Left cardiac atrium (tissue), 4 donors: Measurements from ENCODE around the gene MPC1L. TPM values are rescaled to one million over a fixed set of nuclear protein-coding genes. Genes with fewer than 3 reads are reported as not detected.
A peak's percentile ranks its signal among the peaks of the same experiment; 100 is the strongest.

Experiments used
- ATAC-seq, 2 donors: fragments of 200-7000 bp; cut with Tn5 transposase; one replicate each; pipeline ENCODE4 v1.9.1; 2020; ENCODE audit warnings: mild to moderate bottlenecking in 2 of 2, moderate library complexity in 2 of 2
- DNase-seq: peaks from one replicate; pipeline ENCODE4 v3.0.0-alpha.2; 2020
- intact Hi-C, 2 donors: fragments of 100-400 bp; cut with DNase I; formaldehyde crosslinking; loops; one replicate each; pipeline versions ENCODE4 v1.14.1 to v1.15.1; 2022 to 2023
- total RNA-seq, 2 donors: library from RNA; stranded (reverse); fragmentation: NEBNext Ultra II Directional; extraction: Animal tissue kit (Norgen Biotek cat#: 25700); gene quantifications; one replicate each; pipeline ENCODE4 v1.2.1, GENCODE V29; 2021
- donor health status: DM: no; HTN: yes; CAD: no.
- donor health status: DM: no; HTN: yes; CAD: no; lungs with severe emphysema.
- donor health status: DM: yes; HTN: yes; CAD: no.
- donor health status: Dilated cardiomyopathy.

The MPC1L gene
- total RNA-seq, 2 donors from 2014 or later = not detected

DNA sequence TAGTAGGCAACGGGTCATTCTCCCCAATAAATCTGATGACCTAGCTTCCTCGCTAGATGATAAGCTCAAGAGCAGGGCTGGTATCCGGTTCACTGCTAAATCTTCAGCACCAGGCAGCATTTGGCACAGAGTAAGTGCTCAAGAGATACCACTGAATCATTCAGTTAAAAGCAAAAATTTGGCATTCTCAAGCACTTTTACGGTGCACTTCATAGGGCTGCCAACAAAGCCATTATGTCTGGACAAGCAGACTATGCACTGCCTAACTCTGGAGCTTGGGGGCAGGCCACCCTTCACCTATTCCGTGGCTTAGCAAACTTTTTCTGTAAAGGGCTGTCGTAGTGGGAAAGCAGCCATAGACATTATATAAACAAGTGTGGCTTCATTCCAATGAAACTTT lies 47.9 kb downstream of the MPC1L start:
- intact Hi-C loops = no loop called here
- peak; percentile 71 to 83 for ATAC-seq
- no peak for DNase-seq

Other genes starting within 250 kb of the MPC1L start
- gene ATP6AP2, start 42.5 kb upstream of the MPC1L start, total RNA-seq = 10 to 100 TPM; 58.8 to 59.9 TPM
- 1 to 10 TPM; 6.7 to 8.2 TPM for gene CXorf38, start 24.1 kb downstream of the MPC1L start, total RNA-seq
- gene MED14, start 112.1 kb downstream of the MPC1L start, total RNA-seq = 10 to 100 TPM; 23.7 to 28.3 TPM